ENCODE results near the gene MRPL12.

Gene MRPL12

DNA sequence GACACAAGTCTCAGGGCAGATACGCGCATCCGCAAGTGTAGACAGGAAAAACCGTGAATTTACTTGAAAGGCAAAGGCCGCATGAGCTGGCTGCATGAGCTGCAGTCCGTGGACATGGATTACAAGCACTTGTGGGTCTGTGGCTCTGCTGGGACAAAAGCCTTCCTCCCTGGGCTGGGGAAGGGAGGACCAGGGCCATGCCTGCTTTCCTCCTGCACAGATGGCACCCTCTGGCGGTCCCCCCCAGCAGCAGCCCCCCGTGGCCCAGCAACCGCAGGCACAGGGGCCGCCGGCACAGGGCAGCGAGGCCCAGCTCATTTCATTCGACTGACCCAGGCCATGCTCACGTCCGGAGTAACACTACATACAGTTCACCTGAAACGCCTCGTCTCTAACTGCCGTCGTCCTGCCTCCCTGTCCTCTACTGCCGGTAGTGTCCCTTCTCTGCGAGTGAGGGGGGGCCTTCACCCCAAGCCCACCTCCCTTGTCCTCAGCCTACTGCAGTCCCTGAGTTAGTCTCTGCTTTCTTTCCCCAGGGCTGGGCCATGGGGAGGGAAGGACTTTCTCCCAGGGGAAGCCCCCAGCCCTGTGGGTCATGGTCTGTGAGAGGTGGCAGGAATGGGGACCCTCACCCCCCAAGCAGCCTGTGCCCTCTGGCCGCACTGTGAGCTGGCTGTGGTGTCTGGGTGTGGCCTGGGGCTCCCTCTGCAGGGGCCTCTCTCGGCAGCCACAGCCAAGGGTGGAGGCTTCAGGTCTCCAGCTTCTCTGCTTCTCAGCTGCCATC lies 1.7 kb upstream of the MRPL12 start:
- no peak for DNase-seq (ENCODE audit: low read depth, low spot score)

DNA sequence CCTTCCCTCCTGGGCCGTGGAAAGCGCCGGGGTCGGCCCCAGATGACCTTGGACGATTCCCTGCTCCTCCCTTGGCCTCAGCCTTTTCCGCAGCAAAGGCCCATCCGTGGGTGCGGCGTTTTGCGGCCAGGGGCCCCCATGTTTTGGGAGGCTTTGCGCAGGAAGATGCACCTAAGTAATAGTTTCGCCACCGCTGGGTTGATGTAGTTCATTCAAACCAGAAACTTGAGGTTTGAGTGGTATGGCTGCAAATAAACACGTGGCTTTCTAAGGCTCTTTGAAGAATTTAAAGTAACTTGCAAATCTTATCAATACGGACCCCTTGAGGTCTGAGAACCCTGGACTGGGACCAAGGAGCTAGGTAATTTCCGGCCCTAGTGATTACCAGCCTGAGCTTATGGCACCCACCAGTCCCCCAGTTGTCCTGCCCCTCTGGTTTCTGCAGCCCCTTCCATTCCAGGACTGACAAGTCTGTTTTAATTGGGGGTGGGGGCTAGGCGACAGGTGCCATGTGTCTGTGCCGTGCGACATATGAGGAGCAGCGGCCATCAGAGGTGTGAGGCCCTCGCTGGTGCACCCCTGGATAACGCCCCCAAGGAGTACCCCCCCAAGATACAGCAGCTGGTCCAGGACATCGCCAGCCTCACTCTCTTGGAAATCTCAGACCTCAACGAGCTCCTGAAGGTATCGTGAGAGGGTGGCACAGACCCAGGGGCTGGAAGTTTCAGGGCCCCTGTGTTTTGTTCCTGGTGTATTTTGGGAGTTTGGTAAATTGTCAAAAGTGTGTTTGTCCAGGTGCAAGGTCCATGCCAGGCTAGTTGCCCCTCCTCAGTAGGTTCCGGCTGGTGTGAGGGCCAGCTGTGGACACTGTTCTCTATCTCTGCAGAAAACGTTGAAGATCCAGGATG lies 834 bp downstream of the MRPL12 start:
- no peak for DNase-seq (ENCODE audit: low read depth, low spot score)

DNA sequence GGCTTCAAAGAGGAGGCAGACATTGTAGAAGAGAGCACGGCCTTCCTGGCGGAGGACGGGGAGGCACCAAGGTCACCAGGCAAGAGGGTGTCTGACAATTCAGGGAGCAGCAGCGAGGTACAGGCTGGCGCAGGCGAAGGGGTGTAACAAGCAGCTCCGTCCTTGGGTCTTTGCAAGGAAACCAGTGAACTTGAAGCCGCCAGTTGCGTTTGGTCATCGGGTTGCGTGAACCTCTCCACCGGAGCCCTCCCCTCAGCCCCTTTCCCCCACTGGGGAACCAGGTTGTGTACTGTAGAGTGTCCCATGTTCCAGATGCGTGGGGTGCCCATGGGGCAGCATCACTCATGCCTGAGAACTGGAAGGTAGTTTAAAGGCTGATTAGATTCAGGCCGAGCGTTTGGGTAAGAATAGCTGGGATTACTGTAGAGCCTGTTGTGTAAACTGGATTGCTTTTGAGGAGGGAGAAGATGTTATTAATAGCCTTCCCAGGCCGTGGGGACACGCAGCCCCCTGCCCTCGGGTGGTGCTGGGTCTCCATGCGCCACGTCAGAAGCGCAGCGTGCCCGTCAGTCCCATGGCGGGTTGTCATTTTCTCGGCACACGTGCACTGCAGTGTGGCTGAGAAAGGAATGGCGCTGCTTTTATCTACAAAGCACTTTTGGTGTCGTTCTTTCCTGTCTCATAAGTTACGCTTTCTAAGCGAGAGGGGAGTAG lies 2.5 kb downstream of the MRPL12 start:
- no peak for DNase-seq (ENCODE audit: low read depth, low spot score)

DNA sequence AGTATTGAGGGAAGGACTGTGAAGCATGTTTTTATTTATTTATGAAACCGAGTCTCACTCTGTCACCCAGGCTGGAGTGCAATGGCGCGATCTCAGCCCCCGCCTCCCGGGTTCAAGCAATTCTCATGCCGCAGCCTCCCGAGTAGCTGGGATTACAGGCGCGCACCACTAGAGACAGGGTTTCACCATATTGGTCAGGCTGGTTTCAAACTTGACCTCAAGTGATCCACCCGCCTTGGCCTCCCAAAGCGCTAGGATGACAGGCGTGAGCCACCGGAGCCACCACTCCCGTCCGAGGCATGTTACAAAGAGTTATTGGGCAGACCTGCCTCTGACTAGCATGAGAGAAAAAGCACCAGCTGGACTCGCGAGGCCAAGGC lies 3.1 kb downstream of the MRPL12 start:
- DNase-seq (ENCODE audit: low read depth, low spot score) = no peak

DNA sequence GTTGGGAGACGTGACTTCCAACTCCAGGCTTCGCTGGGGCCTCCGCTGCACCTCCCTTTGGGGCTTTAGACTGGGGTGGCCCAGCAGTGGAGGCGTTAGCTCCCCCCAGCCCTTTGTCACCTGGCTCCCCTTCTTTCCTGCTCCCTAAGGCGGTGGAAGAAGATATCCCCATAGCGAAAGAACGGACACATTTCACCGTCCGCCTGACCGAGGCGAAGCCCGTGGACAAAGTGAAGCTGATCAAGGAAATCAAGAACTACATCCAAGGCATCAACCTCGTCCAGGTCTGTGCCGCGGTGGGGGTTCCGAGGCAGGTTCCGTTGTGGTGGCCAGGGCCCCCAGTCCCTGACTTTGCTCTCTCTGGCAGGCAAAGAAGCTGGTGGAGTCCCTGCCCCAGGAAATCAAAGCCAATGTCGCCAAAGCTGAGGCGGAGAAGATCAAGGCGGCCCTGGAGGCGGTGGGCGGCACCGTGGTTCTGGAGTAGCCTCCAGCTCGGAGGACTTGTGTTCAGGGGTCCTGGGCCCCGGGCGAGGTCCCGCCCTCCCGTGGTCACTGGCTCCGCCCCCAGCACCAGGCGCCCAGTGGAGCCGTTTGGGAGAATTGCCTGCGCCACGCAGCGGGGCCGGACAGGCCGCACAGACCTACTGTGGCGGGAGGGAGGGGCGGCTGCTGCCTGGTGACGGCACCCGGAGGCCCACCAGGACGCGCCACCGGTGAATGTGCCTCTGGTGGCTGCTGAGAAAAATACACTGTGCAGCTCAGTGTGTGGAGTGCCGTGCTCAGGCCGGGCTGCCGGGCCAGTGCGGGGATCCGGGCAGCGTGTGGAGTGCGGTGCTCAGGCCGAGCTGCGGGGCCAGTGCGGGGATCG lies 3.8 kb downstream of the MRPL12 start:
- DNase-seq (ENCODE audit: low read depth, low spot score) = no peak

DNA sequence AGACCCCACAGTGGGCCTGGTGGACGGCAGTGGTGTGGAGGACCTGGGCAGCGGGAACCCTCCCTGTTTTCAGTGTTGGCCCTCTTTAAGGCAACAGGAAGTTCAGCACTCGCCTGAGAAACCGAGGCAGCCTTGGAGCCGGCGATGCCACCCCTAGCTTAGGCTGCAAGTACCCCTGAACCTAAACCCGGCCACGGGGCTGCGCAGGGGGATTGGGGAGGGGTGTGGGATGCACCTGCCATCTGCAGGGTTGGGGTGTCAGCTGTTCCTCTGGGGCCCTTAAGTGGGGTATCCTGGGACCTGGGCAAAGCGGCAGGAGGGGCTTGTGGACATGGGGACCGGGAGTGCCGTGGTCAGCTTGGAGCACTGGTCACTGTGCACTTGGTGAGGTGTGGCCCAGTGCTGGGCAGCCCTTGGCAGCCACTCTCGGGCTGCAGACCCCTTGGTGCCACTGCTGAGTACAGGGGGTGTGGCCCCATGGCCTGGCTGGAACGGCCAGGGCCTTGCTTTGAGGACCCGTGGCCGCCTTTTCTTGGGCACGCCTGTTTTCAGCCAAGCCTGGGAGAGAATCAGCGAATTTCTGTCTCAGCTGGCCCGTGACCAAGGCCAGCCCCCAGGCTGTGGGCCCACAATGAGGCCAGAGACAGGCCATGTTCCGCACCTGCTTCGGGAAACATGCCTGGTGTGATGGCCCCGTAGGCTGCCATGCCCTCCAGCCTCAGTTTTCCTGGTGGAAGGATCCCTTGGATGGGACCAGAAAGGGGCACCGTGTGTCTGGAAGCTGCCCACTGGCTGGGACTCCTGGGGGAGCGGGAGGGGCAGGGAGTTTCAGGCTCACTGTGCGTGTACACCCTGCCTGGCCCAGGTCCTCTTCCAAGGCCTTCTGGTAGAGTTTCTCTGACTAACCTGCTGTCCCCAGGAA lies 4.8 kb downstream of the MRPL12 start:
- no peak for DNase-seq (ENCODE audit: low read depth, low spot score)

DNA sequence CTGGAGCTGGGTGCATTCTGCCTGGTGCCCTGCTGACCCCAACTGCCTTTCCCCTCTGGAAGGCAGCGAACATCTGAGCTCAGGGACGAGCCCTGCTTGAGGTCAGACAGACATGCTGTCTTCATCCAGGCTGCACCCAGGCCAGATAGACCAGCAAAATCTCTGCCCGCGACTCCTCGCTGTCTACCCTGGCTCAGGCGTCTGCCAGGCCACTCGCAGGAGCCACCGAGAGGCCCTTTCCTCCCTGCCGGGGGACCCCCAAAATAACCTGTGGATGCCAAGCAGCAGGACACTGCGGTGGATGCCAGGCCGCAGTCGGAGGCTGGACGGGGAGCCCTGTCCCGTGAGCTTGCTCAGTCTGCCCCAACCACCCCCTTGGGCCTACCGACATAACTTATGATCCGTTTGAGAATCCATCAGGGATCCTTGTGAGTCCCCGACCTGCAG lies 5.6 kb downstream of the MRPL12 start:
- no peak for DNase-seq (ENCODE audit: low read depth, low spot score)

DNA sequence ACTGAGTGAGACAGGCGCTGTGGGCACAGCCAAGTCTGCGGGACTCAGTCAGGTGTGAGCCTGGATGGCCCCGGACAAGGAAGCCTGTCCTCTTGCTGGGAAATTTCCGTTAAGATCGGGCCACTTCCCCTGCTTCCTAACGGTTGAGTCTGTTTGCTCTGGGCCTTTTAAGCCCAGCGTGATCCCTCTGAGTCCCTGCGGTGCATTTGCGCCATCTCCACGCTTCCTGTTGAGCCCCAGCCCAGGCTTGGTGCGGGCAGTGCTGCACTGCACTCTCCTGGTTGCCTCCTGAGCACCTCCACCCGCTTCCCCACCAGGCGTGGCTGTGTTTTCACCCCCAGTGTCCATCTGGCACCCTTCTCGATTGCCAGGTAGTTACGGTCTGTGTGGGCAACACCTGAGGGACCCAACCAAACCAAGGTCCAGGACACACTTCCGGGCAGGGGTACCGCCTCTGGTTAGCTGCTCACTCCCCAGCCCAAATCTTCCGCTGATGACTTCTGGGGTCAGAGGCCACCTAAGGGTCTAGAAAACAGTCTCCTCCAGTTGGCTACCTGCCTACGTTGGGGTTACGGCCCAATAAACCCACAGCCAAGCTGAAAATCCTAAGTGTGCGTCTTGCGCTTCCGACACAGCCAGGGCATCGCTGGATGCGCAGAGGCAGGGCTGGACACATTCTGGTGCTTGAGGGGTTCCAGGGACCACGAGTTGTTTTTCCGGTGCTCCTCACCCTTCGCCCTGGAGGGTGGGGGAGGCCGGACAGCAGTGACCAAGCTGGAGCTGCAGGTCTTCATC lies 7.5 kb downstream of the MRPL12 start:
- DNase-seq (ENCODE audit: low read depth, low spot score) = no peak

DNA sequence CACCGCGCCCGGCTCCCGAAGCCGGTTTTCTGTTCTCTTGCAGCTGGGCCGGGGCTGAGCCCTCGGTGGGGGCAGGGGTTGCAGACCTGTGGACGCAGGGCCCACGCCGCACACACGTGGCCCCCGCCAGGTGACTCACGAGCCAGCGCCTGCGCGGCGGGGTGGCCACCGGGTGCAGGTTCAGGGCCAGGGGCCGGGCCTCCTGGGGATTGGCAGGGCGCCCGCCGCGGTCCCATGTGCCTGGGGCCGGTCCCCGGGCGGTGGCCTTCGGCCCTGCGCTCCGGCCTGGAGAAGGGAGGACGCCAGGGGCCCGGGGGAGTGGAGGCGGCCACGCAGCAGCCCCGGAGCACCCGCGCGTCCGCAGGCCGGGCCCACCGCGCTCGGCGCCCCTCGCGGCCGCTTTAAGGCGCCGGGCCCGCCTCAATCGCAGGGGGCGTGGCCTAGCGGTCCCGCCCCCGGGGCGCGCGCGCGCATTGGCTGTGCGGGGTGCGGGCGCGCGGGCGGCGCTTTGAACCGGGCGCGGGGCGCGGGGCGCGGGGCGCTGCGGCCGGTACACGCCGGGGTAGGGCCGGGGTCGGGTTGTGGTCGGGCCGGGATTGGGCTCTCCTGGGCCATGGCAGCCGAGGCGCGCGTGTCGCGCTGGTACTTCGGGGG lies 8.8 kb downstream of the MRPL12 start, which contains the start of gene SLC25A10:
Gene SLC25A10 (plus strand): TSS at position 471 of the 654 bp plus-strand sequence. CDS start 143 bp downstream, at position 614.
- DNase-seq (ENCODE audit: low read depth, low spot score) = no peak

DNA sequence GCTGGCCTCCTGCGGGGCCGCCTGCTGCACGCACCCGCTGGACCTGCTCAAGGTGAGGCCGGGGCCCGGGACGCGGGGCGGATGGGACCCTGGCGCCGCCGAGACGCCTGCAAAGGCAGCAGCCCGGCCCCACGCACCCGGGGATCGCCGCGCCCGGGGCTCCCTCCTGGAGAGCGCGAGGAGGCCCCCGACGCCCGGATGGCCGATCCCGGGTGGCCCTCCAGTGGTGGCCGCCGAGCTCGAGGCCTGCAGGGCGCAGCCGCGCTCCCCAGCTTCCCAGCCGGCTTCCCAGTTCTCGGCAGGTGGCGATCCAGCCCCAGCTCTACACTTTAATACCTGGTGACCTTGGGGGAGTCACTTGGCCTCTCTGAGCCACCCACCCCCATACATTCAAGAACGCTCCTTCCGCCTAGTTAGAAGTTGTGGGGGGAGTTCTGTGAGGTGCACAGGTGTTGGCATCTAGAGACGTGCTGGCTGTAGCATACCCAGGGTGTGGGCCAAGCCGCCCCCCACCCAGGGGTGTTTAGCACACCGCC lies 9.4 kb downstream of the MRPL12 start:
- DNase-seq (ENCODE audit: low read depth, low spot score) = no peak

DNA sequence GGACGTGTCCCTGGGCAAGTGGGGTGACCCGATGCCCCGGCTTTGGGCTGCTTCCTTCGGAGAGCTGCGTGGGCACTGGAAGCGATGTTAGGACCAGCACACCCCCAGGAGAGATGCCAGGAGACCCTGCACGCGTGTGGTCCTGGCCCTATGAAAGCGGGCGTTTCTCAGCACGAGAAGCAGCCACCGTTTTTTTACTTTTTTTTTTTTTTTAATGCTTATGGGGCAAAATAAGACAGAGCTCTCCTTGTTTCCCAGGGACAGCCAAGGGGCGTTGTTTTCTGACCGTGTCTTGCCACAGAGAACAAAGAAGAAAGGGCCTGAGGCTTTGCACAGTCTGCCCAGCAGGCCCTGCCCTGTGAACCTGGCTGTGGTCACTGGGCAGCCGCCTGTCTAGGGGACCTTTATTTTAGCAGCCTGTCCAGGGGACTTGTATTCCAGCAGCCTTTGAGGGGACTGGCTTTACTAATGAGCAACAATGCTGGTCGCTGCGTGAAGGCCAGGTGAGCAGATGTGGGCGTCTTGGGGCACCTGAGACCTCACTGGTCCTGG lies 9.9 kb downstream of the MRPL12 start:
- DNase-seq (ENCODE audit: low read depth, low spot score) = no peak

DNA sequence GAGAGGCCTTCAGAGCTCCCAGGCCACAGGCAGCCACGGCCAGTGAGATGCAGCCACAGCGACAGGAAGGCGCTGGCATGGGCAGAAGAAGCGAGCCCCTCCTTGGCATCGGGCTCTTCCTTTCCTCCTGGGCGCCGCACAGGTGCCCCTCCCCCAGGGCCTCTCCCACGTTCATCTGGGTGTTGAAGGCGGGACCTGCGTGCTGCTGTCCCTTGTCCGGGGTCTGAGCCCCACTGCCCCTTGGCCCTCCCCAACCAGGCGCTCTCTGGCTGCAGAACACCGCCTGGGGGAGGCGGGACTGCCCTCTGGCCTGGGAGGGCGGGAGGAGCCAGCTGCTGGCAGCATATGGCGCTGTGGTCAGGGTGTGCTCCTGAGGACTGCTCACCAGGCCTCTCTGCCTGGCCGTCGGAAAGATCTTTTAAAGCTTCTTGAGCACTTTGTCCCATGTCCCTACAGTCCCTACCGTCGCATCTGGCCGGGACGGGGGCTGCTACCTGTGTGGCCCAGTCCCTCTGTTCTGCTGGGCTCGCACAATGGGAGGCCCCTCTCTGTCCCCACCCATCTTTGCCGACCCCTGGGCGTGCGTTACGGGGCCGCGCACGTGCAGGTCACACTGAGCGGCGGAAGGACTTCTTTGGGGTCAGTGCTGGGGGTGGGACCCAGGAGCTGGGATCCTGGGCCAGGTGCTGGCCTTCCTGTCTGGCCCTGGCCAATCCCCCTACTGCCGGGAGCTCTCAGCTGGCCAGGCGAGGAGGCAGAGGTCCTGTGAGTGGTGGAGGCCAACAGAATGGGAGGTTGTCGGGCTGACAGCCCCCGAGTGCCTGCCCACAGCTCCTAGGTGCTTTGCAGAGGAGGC lies 10.6 kb downstream of the MRPL12 start:
- no peak for DNase-seq (ENCODE audit: low read depth, low spot score)

DNA sequence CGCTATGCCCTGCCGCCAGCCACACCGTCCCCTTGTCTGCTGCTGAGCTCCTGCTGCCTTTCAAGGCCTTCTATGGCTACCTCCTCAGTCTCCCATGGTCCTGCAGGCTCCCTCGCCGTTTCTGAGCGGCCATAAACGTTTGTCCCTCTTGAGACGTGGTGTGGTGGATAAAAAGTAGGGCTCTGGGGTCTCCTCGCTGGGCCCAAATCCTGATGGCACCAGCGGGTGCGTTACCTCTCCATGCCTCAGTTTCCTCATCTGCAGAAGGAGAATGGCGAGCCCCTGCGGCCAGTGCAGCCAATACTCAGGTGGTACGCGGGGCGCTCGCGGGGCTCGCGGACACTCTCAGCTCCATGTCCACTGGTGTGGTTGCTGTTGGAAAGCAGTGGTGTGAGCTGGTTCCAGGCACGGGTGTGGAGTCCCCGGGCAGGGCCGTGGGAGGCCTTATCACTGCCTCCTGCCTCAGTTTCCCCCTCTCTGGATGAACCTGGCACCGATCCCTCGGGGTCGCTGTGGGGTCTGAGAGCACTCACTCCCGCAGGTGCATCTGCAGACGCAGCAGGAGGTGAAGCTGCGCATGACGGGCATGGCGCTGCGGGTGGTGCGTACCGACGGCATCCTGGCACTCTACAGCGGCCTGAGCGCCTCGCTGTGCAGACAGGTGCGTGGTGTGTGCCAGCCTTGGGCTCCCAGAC lies 11.4 kb downstream of the MRPL12 start:
- DNase-seq (ENCODE audit: low read depth, low spot score) = no peak

DNA sequence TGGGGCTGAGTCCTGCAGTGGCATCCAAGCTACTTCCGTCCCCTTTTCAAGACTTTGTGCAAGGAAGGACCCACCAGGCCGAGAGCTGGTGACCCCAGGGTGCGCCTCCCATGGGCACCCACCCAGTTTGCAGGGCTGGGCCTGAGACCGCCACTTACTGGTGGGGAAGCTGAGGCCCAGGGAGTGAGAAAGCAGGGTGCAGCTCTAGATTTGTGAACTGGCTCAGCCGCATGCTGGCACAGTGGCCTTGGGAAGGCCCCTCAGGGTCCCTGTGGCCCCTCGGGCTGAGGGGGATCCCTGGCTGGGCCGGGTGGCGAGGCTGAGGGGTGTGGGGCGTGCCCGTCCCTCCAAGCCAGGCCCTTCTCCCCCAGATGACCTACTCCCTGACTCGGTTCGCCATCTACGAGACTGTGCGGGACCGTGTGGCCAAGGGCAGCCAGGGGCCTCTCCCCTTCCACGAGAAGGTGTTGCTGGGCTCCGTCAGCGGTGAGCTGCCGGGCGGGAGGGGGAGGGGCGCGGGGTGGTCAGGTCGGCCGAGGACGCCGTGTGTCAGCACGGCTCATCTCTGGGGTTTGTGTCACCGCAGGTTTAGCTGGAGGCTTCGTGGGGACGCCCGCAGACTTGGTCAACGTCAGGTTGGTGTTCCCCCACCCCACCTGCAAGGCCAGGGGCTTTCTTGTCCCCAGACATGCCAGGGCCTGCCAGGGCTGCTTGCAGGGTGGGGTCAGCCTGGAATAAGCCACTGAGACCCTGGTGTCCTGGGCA lies 12.1 kb downstream of the MRPL12 start:
- no peak for DNase-seq (ENCODE audit: low read depth, low spot score)

DNA sequence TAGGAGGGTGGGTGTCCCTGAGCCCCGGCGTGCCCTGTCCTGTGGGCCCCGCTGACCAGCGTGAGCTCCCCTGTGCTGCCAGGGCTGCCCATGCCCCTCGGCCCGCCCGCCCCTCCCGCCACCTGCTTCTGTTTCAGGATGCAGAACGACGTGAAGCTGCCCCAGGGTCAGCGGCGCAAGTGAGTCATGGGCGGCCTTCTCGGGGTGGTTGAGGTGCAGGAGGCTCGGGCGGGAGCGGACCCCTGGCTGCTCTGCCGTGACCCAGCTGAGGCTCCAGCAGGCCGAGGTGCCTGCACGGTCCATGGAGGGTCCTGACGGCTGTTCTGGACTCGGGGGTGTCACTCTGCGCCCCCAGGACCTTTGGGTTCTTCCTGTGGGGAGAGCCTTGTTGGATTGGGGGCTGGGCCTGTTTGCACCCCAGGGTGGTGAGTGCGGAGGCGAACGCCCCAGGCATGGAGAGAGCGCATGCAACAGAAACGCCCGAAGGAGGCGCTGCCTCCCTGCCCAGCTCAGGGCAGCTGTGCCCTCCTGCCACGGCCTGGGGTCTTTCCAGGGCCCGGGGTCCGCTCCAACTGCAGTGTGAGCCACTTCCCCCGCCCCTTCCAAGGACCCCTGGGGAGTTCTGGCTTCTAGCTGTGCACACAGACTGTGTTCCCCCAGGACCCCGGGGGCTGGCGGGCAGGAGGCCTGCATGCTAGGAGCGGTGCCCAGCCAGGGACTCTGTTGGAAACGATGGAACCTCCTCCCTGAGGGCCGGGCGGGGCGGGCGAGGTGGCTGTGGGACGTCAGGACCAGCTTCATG lies 12.9 kb downstream of the MRPL12 start:
- no peak for DNase-seq (ENCODE audit: low read depth, low spot score)

All from brain pericyte (primary cell).